Measurements from ENCODE around the gene RNF151. TPM values are rescaled to one million over a fixed set of nuclear protein-coding genes. Genes with fewer than 3 reads are reported as not detected.

The RNF151 gene
- total RNA-seq, 1 donor from 2014 or later, result not detected

- DNase-seq, result no peak
These were observed 24.9 kb downstream of the RNF151 start for GRCh38 chr16:1991588-1991947.

DNA sequence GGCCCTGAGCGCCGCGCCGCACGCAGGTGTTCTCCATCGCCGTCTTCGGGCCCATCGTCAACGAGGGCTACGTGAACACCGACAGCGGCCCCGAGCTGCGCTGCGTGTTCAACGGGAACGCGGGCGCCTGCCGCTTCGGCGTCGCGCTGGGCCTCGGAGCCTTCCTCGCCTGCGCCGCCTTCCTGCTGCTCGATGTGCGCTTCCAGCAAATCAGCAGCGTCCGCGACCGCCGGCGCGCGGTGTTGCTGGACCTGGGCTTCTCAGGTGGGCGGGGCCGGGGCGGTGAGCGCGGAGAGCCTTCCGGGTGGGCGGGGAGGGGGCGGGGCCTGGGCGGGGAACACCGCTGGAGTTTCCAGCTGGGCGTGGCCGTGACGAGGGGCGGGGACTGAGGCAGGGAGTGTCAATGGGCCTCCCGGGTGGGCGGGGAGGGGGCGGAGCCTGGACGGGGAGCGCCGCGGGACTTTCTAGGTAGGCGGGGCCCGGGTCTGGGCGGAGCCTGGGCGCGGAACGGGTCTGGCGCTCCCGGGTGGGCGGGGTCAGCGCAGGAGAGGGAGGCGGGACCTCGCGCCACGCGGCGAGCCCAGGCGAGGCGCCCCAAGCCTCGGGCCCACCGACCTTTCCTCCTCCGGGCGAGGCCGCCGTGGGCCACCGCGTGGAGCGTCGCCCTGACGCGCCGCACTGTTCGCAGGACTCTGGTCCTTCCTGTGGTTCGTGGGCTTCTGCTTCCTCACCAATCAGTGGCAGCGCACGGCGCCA lies 25.5 kb downstream of the RNF151 start:
- peak; percentile 96 for DNase-seq

- DNase-seq, result peak; percentile 13
These were observed 26.2 kb downstream of the RNF151 start for GRCh38 chr16:1992704-1993317.

DNA sequence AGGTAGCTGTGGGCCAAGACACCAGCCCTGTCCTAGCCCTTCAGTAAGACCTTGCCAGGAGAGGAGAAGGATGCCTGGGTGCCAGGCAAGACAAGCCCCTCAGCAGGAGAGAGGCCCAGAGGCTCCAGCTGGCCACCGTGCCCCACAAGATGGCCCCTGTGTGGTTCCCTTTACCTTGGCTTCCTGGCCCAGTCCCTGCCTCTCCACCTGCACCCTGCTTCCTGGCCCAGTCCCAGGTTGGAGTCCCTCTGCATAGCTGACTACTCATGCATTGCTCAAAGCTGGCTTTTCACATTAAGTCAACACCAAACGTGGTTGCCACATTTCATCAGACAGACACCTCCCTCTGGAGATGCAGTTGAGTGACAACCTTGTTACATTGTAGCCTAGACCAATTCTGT lies 27.1 kb downstream of the RNF151 start:
- no peak for DNase-seq

- DNase-seq, result peak; percentile 31
These were observed 31.1 kb downstream of the RNF151 start for GRCh38 chr16:1997494-1998359.

GRCh38 chr16:1998360-1998835 lies 31.7 kb downstream of the RNF151 start:
- no peak for DNase-seq

GRCh38 chr16:1998852-1999801 lies 32.5 kb downstream of the RNF151 start:
- no peak for DNase-seq

DNA sequence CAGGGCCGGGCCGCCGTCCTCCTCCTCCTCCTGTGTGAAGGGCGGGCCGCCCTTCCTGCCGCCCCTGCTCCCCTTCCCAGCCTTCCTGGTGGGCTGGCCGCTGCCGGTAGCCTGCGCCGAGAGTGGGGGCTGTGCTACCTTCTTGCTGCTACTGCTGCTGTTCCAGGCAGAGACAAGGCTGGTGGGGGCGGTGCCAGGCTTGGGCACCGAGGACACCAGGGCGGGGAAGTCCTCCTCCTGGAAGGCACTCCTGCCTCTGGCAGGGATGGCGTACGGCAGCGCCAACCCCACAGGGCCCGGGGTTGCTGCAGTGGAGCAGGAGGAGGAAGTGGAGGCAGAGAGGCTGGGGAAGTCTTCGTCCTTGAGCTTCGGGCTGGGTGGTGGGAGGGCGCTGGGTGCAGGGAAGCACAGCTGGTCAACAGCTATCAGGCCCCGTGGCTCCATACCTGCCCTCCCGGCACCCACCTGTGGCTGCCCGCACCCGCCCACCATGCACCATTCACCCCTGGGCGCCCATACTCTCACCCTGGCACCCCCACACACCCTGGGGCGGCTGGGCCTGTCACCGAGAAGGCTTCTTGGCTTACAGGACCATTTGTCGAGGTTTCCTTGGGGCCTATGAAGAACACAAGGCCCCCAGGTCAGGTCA lies 33.3 kb downstream of the RNF151 start:
- no peak for DNase-seq

DNA sequence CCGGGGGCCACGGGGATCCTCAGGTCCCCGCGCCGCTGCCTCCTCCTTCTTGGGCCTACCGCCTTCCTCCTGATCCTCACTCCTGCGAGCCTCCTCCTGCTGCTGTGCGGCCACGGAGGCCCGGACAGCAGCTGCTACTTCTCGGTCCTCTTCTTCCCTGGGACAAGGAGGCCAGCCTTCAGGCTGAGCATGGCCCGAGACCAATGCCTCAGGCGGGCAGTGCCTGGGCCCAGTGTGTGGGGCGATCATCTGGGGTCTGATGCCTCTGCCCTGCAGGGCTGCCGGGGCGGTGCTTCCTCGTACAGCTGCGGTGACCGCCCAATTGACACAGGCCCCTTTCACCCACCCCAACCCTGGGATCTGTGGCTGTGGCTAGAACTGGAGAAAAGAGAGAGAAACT lies 34.4 kb downstream of the RNF151 start:
- no peak for DNase-seq

DNA sequence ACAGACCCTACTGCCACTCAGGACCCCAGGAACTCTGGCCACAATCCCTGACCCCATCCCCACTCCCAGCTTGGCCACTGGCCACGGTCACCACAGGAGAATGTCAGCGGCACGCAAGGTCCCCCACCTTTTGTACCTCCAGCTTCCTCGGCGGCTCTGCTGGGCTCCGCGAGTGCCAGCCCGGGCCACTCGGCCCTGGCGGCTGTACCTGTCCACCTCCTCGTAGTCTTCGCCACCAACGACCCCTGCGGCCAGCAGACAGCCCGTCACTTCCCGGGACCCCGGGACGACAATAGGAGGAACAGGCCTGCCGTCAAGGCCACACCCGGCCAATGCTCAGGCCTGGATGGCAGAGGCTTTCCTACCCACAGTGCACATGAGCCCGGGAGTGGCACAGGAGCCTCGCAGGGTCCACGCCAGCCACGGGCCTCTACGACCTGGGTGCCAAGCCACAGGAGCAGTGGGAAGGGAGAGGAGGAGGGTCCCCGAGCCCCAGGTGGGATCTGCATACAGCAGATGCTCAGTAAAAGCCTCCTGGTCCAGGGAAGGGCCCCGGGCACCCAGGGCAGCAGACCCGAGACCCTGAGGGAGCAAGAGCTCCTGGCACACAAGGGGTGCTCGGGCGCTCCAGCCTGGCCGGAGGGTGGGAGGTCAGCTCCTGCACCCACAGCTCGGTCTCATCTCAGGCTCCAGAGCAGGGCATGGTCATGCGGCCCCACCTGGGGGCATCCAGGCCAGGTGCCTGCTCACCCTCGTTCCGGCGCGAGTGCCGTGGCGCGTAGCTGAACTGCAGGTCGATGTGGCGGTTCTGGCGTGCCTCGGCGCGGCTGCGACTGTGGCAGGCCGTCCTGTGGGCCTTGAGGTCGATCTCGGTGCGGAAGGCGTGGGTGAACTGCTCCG lies 35.0 kb downstream of the RNF151 start:
- DNase-seq, result no peak

- DNase-seq, result peak; percentile 14
These were observed 36.0 kb downstream of the RNF151 start for GRCh38 chr16:2002406-2003230.

GRCh38 chr16:2003231-2003826 lies 36.7 kb downstream of the RNF151 start:
- no peak for DNase-seq

- peak; percentile 97 for DNase-seq
These were observed 37.4 kb downstream of the RNF151 start for GRCh38 chr16:2003827-2004641.

DNA sequence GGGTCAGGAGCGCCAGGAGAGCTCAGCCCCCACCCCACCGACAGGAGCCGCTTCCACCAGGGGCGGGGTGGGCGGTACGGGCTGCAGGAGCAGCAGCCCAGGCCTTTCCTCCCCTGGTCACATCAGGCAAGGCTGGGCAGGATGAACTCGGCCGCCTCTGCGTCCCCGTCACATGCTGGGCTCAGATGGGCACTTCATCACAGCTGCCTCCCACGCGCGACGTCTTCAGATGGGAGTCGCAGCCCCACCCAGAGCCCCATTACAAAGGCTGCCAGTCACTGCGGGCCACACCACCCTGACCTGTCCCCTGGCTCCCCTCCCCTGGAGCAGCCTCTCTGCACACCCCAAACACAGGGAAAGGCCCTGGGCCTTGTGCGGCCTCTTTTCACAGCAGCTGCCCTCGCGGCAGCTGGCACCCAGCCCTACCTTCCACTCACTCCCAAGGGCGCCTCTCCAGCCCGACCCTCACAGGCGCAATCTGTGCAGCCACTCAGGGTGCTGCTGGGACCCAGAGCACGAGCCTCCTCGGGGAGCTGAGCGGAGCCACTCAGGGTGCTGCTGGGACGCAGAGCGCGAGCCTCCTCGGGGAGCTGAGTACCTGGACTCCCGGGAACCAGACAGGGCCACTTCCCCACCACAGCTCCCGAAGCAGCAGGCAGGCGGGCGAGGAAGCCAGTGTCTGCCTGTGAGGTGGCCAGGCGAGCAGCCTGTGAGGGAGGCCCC lies 38.3 kb downstream of the RNF151 start:
- DNase-seq, result peak; percentile 39

DNA sequence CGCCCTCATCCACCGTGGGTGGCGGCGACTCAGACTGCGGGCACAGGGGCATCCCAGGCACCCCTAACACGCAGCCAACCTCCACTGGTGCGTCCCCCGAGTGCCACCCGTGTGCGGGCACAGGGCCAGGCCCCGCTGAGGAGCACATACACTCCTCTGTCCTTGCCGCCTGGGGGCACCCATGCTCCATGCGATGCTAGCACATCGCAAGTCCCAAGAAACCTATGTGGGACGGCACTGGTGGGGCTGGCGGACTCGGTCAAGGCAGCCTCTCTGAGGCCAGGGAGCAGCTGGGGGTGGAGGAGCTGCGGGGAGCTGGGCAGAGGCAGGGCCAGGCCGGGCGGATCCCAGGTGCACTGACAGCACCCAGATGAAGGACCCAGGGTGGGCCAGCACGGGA lies 39.0 kb downstream of the RNF151 start:
- no peak for DNase-seq

DNA sequence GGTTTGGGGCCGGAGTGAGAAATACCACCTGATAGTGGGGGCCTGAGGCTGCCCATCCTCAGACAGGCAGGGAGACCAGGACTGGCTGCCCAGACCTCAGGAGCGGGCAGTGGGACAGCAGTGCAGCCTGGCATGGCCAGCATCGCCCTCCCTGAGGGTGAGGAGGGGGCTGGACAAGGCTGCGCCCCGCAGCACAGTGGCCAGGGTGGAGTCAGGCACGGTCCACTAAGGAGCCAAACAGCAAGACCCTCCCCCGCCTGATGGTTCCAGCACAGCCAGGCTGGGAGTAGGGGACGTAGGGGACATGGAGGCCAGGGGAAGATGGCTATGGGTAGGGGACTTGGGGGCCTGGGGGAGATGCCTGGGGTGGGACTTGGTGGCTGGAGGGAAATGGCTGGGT lies 39.7 kb downstream of the RNF151 start:
- no peak for DNase-seq
